Effector CD8-positive, alpha-beta T cell (primary cell): ENCODE data around the gene ZBTB47.

Experiments used
- DNase-seq: peaks from one replicate; lab custom pipeline; 2025; lab: John Stamatoyannopoulos, UW

The ZBTB47 gene

DNA sequence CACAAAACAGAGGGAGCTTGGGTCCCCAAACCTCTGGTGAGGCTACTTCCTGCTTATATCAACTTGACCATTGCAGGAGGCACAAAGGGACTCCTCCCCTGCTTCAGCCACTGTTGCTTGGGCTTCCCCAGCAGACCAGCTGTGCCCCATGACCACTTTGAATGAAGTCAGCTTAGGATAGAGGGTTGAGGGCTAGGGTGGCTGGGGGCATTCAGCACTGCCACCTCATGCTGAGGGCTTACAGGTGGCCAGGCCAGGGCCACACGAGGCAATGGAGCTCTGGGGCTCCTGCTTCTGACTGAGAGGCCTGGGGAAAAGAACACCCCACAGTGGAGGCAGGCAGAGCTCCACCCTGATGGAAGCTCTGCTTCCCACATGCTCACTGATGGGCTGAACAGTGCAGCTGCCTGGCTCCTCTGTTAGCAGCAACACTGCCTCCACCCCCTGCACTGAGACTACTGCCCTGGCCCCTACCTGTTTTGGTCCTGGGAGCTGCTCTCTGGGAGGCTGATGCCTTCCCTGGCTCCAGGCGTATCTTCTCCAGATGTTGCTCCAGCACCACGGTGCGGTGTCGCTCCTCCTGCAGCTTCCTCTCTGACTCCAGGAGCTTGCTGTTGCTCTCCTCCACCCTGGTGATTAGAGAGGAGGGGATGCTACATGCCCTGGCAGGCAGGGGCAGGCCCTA lies 59.3 kb downstream of the ZBTB47 start:
- DNase-seq = no peak

DNA sequence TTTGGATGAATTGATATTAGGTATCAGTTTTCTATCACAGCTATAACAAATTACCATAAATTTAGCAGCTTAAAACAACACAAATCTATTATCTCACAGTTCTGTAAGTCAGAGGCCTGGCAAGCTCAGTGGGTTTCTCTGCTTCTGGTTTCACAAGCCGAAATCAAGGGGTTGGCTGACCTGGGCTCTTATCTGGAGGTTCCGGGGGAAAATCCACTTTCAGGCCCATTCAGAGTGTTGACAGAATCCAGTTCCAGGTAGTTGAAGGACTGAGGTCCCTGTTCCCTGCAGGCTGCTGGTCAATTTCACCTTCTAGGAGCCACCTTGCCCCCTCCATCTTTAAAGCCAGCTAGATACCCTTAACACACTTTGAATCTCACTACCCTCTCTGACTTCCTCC lies 60.2 kb downstream of the ZBTB47 start:
- DNase-seq = no peak

DNA sequence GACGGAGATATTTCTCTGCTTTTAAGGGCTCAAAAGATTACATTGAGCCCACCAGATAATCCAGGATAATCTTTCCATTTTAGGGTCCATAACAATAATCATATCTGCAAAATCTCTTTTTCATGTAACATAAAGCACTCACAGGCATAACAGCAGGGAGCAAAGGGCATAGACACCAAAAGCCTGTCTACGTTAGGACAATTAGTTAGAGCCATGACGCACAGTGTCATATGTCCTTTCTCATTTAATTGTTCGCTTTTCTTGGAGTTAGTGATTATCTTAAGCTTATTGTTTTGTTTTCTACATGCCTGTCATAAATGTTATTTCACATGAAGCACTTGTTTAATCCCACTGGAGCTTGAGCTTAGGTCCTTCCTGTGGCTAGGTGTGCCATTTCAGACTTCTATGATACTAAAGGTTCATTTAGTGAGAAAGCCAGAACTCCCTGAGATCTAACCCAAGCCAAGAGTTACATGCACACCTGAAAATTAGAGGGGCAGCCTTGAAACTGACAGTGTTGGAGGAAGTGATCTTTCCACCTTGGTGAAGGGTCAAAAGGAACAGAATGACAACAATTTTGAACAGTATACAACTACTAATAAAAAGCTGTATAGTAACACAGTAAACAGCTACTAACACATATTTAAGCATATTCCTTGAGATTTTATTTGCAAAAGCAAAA lies 60.8 kb downstream of the ZBTB47 start:
- DNase-seq = no peak
